ENCODE measurements around the gene COL4A1. TPM values are rescaled to one million over a fixed set of nuclear protein-coding genes. Genes with fewer than 3 reads are reported as not detected.
"Not testable (repeated sequence)": the region's sequence is repeated elsewhere in the genome, so short reads cannot be mapped to it uniquely, and the experiment has no call there.

The COL4A1 gene
- total RNA-seq, 1 experiment from 2014 or later, result 12.1 TPM

DNA sequence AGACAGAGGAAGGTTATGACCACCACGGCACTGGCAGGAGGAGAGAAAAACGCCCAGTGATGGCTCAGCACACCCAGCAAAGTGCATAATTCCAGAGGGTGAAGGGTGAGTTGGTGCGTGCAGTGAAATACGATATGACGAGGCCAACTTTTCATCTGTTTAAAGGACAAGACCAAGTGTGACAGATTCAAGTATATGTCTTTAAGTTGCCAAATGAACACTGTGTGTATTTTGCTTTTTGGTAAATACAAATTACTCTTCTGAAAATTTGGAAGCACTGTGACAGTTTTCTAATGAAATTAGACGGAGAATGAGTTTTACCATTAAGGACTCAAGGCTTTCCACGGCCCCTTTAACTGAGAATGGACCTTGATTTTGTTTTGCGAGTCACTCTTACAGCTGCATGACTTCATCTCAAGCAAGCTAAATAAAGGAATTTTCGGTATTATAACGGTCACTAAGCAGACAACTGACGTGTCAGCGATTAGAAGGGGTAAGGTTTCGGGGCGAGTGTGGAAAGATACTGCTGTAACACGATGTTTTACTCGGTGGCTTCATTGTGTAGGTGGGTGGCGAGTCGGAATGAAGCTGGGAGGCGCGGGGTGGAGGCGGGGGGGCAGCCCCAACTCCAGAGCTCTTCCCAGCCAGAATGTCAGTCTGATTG, 23.0 kb upstream of the COL4A1 start:
- in situ Hi-C loops (cut with HindIII; ENCODE audit: low pct_unique_long_range_greater_than_20kb, low sequenced_read_pairs), result no loop called here
- DNase-seq (ENCODE audit: low read depth, low spot score), result no peak

DNA sequence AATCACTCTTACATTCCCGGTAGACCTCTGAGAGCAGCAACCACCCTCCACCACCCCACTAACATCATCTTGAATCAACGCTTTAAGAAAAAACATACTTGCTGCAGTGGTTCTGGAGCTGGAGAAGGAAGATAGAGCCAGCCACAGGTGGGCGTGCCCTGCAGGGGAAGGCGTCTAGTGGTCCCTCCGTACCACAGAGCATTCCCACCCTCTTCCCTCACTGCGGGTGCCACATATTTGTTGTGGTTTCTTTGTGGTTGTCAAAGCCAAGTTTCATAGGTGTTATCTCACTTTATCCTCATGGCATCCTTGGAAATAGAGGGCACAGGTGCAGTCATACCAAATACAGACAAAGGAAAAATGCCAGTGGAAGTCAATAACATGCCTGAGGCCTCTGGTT, 22.3 kb upstream of the COL4A1 start:
- in situ Hi-C loops (cut with HindIII; ENCODE audit: low pct_unique_long_range_greater_than_20kb, low sequenced_read_pairs), result no loop called here
- no peak for DNase-seq (ENCODE audit: low read depth, low spot score)

DNA sequence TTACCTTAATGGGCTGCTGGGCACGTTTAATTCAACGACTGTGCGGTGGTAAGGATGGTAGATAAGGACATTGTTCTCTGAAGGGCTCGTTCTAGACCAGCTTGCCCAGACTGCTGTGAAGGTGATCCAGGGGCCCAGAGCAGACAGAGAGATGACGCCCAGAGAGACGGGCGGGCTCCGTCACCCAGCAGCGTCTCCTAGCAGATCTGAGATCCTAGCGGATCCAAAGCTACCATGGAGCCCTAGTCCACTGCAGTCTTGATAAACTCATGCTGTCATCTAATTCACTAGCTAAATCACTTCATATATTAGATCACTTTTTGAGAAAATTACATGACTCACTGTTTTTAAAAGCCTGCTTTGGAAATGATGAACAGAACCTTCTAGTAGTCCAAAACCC, 21.6 kb upstream of the COL4A1 start:
- no peak for DNase-seq (ENCODE audit: low read depth, low spot score)
- in situ Hi-C loops (cut with HindIII; ENCODE audit: low pct_unique_long_range_greater_than_20kb, low sequenced_read_pairs), result no loop called here

DNA sequence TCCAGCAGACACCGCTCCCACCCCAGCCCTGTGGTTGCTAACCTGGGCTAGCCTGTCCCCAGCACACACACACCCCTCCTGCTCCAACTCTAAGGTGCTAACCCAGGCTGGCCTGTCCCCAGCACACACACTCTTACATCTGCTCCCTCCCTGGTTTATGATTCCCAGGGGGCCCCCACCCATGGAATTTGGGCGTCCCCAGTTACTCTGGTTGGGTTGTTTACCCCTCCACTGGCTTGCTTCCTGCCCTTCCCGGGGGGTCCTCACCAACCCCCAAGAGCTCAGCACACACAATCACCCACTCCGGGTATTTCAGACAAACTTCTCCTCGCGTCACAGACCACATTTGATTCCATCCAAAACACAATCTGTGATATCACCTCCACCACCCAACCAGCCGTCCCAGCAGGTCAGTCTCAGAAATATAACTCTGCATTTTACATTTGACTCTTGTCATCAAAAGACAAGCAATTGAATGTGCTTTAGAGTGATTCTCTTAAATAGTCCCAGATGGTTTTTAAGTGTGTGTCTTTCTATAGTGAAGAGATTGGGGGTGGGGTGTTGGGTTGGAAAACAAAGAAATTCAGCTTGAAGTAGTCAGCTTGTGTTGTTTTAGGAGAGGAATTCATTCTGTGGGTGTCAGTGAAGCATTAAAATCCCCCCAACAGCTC, 20.2 kb upstream of the COL4A1 start:
- in situ Hi-C loops (cut with HindIII; ENCODE audit: low pct_unique_long_range_greater_than_20kb, low sequenced_read_pairs), result no loop called here
- DNase-seq (ENCODE audit: low read depth, low spot score), result no peak

DNA sequence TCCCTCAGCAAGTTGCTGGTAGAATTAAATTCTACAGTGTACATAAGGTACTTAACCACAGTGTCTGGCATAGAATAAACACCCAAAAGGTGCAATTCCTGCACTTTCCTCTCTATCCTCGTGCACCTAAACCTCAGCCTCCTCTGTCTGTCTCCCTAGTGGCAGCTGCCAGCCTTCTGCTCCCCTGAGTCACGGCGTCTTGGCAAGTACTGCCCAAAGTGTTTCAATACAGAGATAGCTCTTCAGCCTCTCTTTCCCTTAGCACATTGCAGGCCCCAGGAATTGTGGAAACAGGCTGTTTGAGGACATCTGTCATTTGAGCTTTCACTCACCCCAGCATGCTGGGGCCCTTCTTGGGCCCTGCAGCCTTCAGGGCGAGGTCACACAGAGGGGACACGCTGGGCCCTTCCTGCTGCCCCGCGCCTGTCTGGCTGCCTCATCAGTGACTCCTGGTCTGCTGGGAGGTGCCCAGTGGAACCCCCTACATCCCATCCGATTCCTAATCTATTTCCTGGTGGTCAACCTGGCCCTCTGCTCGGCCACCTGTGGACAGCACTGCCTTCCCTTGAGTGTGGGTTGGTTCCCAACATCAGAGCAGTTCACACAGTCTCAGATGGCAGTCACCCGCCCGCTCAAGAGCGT, 19.4 kb upstream of the COL4A1 start:
- no peak for DNase-seq (ENCODE audit: low read depth, low spot score)

DNA sequence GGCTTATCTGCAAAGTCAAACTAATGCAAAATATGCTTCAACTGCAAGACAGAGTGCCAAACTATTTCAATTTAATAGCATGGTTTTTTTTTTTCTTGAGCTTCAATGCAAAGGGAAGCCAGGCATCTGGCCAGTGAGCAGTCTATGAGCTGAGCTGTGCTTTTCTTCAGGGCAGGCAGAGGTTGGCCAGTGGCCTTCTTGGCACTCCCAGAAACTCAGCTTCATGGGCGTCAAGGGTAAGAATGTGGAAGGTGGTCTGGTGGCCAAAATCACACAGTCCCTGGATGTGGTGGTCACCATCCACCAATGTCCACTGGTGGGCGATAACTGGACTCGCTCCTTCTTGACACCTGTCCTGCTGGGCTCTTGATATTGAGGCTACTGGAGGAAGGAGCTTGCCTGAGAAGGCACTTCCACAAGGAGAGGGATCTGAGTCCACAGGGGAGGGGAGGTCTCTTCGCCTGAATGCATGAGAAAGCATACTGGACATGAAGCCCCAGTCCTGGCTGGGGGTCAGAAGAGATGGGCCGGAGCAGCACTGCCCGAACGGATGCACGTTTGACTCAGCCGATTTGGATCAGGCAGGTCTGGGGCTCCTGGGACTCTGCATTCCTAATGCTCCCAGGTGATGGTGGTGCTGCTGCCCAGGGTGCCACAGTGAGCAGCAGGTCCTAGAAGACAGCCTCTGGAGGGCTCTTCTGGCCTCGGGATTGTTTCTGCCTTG, 17.2 kb upstream of the COL4A1 start:
- in situ Hi-C loops (cut with HindIII; ENCODE audit: low pct_unique_long_range_greater_than_20kb, low sequenced_read_pairs), result no loop called here
- DNase-seq (ENCODE audit: low read depth, low spot score), result no peak

More for the DNA sequence above, 19.4 kb upstream of the COL4A1 start:
- in situ Hi-C loops (cut with HindIII; ENCODE audit: low pct_unique_long_range_greater_than_20kb, low sequenced_read_pairs), result no loop called here

DNA sequence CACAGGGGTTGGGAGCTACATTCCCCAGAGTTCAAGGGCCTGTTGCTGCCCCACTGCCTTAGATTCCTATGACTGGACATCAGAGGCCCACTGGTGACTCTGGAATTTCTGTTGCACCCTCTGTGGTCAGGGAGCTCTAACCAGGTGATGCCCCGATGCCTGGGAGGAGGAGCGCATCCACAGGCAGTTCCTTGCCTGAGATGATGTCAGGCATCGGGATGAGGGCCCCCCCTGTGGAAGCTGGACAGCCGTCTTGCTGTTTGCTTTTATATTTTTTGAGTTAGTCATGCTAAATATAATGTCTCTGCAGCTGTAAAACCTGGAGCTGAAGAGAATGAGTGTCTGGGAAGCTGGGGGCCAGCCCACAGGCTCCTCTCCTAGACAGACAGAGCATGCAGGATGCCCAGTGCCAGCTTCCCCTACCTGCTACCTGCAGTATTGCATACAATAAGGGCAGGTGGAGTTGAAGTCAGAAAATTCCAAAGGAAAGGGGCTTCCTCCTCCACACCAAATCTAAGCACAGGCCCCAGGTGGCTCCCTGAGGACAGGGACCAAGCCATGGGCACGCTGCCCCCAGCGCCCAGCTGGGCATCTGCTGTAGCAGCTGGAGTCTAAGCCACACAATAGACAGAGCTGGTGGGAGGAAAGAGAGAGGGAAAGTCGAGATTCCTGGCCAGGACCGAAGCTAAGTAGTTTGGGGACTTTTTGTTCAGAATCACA, 16.4 kb upstream of the COL4A1 start:
- in situ Hi-C loops (cut with HindIII; ENCODE audit: low pct_unique_long_range_greater_than_20kb, low sequenced_read_pairs), result no loop called here

DNA sequence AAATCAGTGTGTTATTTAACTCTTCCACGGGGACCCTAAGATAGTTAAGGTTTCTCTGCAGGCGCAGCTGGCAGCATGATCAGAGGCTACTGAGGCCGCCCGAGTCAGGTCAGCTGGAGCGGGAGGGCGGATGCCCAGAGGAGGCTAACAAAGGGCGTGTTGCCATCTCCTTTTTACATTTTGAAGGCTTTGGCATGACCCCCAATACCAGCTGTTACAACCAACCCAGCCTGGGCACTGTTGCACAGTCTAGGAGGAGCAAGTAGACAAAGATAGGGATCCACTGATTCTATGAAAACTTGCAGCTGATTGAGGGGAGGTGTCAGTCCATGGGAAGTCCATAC, 15.8 kb upstream of the COL4A1 start:
- no peak for DNase-seq (ENCODE audit: low read depth, low spot score)
- in situ Hi-C loops (cut with HindIII; ENCODE audit: low pct_unique_long_range_greater_than_20kb, low sequenced_read_pairs), result no loop called here

More for the DNA sequence above, 16.4 kb upstream of the COL4A1 start:
- DNase-seq (ENCODE audit: low read depth, low spot score), result no peak

DNA sequence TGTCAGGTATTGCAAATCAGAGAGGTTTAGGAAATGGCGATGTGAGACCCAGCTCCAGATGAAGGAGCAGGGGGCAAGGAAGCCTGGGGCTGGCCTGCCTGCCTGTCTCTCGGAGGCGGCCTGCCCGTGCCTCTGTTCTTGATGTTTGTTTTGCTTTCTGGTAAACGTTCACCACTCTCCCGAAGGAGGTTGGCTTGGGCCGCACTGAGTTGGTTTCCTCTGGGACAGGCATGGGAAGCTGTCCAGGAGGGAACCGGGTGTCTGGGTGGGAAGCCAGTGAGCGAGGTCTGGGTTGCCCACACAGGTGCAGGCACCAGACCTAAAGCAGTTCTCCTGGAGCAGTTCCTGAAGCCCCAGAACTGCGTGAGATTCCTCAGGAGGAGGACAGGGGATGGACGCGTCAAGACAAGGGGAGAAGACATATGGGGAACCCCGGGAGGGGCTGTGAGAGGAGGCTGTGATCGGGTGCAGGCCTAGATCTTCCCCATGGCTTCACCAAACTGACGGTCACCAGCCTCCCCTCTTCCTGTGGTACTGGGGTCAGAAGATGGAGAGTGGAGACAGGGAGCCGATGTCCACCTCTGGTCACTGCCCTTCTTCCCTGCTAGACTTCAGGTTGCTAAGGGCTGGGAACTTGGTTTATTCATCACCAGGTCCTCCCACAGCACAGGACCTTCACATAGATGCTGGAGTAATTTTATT, 15.3 kb upstream of the COL4A1 start:
- no peak for DNase-seq (ENCODE audit: low read depth, low spot score)

DNA sequence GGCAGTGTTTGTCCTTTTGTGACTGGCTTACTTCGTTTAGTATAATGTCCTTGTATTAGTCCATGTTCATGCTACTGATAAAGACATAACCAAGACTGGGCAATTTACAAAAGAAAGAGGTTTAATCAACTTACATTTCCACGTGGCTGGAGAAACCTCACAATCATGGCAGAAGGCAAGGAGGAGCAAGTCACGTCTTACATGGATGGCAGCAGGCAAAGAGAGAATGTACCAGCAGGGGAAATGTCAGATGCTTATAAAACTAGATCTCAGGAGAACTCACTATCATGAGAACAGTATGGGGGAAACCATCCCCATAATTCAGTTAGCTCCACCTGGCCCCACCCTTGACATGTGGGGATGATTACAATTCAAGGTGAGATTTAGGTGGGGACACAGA, 14.6 kb upstream of the COL4A1 start:
- in situ Hi-C loops (cut with HindIII; ENCODE audit: low pct_unique_long_range_greater_than_20kb, low sequenced_read_pairs); DNase-seq (ENCODE audit: low read depth, low spot score): not testable (repeated sequence)

More for the DNA sequence above, 15.3 kb upstream of the COL4A1 start:
- in situ Hi-C loops (cut with HindIII; ENCODE audit: low pct_unique_long_range_greater_than_20kb, low sequenced_read_pairs), result no loop called here

DNA sequence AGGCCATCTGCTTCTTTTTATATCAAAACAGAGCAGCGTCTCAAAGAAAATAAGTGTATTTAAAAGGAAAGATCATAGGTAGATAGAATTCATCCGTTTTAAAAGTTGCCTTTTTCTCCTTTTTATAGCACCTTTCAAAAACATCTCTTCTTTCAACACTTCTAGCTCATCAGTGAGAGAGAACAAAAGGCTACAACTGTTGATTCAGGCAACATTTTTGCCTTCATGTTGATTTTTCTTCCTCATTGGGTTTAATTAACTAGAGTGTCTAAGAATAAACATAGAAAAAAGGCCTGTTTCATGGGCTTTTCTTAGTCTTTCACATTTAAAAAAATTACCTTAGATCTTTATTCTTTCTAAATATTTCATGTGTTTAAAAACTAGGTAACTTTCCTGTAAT, 13.7 kb upstream of the COL4A1 start:
- in situ Hi-C loops (cut with HindIII; ENCODE audit: low pct_unique_long_range_greater_than_20kb, low sequenced_read_pairs), result no loop called here
- DNase-seq (ENCODE audit: low read depth, low spot score), result no peak

DNA sequence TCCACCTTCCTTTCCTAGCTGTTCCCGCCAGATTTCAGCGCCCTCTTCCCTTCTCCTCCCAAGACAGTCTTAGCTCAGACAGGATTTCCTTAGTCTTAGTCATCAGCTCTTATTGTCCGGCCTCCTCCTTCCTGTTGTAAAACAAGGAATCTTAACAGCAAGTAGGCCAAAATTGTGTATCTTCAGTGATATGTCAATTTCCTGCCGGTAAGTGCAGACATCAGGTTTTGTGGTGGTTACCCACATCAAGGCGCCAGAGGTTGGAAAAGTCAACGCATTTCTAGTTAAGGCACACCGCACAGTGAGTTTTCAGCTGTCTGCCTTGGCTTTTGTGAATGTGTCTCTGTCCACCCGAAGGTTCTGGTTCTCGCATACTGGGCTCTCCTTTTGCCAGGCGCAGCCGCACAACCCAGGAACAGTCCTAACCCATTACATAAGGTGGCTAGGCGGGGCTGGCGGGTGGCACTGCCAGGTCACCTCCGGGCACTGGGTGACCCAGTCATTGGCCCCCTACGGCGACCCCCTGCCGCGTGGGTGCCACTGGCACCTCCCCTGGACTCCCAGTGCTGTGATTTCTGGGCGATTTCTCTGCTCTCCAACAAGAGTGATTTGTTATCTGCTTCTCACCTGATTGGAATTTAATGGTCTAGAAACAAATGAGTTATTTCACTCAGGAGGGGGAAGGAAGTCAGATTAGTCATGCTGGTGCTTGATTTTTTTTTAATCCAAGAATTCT, 13.0 kb upstream of the COL4A1 start:
- in situ Hi-C loops (cut with HindIII; ENCODE audit: low pct_unique_long_range_greater_than_20kb, low sequenced_read_pairs), result no loop called here

DNA sequence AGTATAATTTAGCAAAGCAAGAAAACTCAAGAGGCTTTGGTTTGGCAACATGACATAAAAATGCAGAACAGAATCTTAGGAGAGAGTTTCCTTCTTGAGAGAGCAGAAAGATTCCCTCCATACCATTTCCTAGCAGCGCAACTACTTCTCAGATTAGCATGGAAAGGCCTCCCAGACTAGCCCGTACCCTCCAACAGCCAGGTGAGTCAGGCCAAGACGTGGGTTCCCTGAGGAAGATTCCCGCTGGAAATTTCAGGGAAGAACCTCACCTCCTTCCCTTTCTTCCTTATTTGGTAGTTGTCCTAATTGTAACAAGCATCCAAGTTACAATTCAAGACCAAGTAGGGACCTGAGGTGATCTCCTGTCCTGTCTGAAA, 12.4 kb upstream of the COL4A1 start:
- in situ Hi-C loops (cut with HindIII; ENCODE audit: low pct_unique_long_range_greater_than_20kb, low sequenced_read_pairs), result no loop called here
- DNase-seq (ENCODE audit: low read depth, low spot score), result no peak

More for the DNA sequence above, 13.0 kb upstream of the COL4A1 start:
- no peak for DNase-seq (ENCODE audit: low read depth, low spot score)

DNA sequence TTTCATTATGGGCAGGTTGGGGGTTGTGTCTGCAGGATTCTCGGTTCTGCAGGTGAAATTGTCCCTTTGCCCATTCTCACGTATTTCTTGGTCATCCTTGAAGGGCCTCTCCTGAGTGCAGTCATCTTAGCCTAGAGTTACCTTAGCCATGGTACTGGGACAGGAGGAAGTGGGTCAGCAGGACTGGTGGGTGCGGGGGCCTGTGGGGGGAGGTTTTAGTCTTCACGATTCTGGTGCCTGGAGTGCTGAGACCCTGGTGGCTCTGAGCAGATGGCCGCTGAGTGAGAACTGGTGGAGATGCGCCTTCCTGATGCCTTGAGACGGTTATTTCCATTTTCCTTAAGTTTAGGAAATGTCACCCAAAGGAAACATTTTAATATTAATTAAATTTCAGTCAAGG, 12.0 kb upstream of the COL4A1 start:
- no peak for DNase-seq (ENCODE audit: low read depth, low spot score)
- in situ Hi-C loops (cut with HindIII; ENCODE audit: low pct_unique_long_range_greater_than_20kb, low sequenced_read_pairs), result no loop called here

DNA sequence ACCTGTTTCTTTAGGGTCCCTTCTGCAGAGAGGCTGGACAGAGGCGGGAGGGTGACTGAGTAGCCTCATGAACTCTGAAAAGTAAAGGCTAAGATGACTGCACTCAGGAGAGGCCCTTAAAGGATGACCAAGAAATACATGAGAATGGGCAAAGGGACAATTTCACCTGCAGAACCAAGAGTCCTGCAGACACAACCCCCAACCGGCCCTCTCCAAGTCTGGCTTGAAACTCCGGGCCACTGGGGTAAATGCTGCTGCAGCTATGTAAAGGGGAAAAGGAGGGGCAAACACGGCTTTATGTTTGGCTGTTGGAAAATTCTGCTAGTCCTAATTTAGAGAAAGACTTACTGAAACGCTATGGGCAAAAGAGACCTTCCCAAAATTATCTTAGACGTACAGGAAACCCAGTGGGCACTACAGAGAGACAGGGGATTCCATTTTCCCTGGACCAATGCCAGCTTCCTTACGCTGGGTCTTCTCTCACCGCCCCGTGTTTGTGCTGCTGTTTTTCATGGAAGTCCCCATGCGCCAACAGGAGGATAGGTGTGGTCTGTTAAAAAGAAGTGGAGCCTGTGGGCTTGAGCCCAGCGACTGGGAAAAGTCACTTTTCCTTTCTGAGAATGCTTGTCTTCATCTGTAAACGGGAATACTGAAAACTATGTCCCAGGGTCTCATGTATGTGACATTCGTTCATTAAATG, 10.7 kb upstream of the COL4A1 start:
- no peak for DNase-seq (ENCODE audit: low read depth, low spot score)
- in situ Hi-C loops (cut with HindIII; ENCODE audit: low pct_unique_long_range_greater_than_20kb, low sequenced_read_pairs), result no loop called here

DNA sequence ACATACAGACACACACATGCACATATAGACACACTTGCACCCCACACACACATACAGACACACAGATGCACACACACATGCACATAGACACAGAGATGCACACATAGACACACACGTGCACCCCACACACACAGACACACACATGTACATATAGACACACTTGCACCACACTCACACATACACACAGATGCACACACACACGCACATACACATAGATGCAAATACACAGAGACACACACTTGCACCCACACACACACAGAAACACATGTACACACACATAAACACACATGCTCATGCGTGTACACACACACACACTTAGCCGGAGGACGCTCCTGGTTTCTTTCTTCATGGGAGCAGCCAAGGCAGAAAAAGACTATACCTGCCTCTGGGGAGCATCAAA, 10.1 kb upstream of the COL4A1 start:
- in situ Hi-C loops (cut with HindIII; ENCODE audit: low pct_unique_long_range_greater_than_20kb, low sequenced_read_pairs), result no loop called here
- no peak for DNase-seq (ENCODE audit: low read depth, low spot score)

Measured in SK-MEL-5 (cell line).